HUES48 (cell line): ENCODE measurements around the gene BST2.

ENCODE experiments used
- H3K27ac ChIP-seq: one replicate; pipeline ENCODE4 v1.7.0; 2013; ENCODE audit warnings: low read depth, low read length, inconsistent platforms
- H3K27me3 ChIP-seq: 2 replicates; pipeline ENCODE4 v1.6.1; 2013; ENCODE audit warnings: mild to moderate bottlenecking, low read length; ENCODE audit not compliant: control insufficient read depth, insufficient read depth
- H3K36me3 ChIP-seq: 2 replicates; pipeline ENCODE4 v1.6.1; 2013; ENCODE audit warnings: low read length; ENCODE audit not compliant: control insufficient read depth, insufficient read depth
- H3K4me1 ChIP-seq: 2 replicates; pipeline ENCODE4 v1.6.1; 2013; ENCODE audit warnings: mild to moderate bottlenecking, low read length; ENCODE audit not compliant: control insufficient read depth, insufficient read depth
- H3K4me3 ChIP-seq: 2 replicates; pipeline ENCODE4 v1.5.1; 2013; ENCODE audit warnings: mild to moderate bottlenecking, low read depth, low read length
- H3K9ac ChIP-seq: 2 replicates; pipeline ENCODE4 v1.6.1; 2013; ENCODE audit warnings: mild to moderate bottlenecking, low read depth, low read length, moderate library complexity
- H3K9me3 ChIP-seq: 2 replicates; pipeline ENCODE4 v1.6.1; 2013; ENCODE audit warnings: low read length; ENCODE audit not compliant: control insufficient read depth, insufficient read depth

The BST2 gene

DNA sequence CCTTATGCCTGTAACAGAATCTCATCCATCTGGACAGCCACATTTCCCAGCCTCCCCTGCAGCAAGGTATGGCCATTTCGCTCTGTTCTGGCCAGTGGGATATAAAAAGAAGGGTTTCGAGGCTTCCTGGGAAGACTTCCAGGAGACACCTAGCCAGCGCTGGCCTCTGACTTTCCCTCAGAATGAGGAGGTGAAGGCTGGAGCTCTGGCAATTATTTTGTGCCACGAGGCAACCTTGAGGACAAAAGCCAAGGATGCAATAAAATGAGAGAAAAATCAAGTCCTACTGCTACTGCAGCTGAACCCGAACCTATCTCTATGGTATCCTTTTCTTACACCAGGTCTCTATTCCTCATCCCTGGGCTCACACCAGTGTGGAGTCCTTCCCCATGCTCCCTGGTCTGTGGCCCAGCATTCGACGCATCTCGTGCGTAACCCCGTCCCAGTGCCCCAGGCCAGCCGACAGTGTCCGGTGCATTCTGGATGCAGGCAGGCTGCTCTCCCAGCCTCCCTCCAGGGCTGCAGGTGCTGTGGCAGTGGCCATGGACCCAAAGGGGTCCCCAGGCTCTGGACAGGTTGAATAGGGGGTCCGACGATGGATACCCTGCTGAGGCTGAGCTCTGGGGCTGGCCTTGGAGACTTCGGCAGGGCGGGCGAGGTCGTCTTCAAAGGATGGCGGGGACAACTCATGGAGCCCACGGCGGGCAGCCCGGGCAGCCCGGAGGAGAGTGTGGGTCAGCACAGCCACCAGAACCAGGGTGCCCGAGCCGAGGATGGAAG is 30.9 kb upstream of the BST2 start:
- Histone ChIP-seq H3K4me3 (no peak overlapping the region), H3K9me3 (no peaks in the 10 kb centered on the region), H3K36me3 (no peaks in the 10 kb centered on the region), H3K27me3 (no peaks in the 10 kb centered on the region), H3K27ac (no peak overlapping the region), H3K4me1 (no peaks in the 10 kb centered on the region), H3K9ac (no peak overlapping the region)

GRCh38 chr19:17435218-17435617 is 29.8 kb upstream of the BST2 start:
- H3K27me3 ChIP-seq, result no peaks in the 10 kb centered on the region
- H3K4me1 ChIP-seq, result no peaks in the 10 kb centered on the region
- no peak overlapping the region for H3K27ac ChIP-seq
- no peak overlapping the region for H3K9ac ChIP-seq
- no peak overlapping the region for H3K4me3 ChIP-seq
- H3K9me3 ChIP-seq, result no peaks in the 10 kb centered on the region
- H3K36me3 ChIP-seq, result no peaks in the 10 kb centered on the region

- H3K27ac ChIP-seq, result no peak overlapping the region
These were observed 26.0 kb upstream of the BST2 start for GRCh38 chr19:17431417-17431816.

GRCh38 chr19:17429641-17430113 is 24.2 kb upstream of the BST2 start:
- H3K4me3 ChIP-seq, result no peak overlapping the region
- H3K27ac ChIP-seq, result no peak overlapping the region
- no peak overlapping the region for H3K9ac ChIP-seq

More at GRCh38 chr19:17431417-17431816, 26.0 kb upstream of the BST2 start:
- Histone ChIP-seq H3K9me3 (no peaks in the 10 kb centered on the region), H3K4me1 (no peaks in the 10 kb centered on the region), H3K36me3 (no peaks in the 10 kb centered on the region), H3K27me3 (no peaks in the 10 kb centered on the region), H3K9ac (no peak overlapping the region), H3K4me3 (no peak overlapping the region)

DNA sequence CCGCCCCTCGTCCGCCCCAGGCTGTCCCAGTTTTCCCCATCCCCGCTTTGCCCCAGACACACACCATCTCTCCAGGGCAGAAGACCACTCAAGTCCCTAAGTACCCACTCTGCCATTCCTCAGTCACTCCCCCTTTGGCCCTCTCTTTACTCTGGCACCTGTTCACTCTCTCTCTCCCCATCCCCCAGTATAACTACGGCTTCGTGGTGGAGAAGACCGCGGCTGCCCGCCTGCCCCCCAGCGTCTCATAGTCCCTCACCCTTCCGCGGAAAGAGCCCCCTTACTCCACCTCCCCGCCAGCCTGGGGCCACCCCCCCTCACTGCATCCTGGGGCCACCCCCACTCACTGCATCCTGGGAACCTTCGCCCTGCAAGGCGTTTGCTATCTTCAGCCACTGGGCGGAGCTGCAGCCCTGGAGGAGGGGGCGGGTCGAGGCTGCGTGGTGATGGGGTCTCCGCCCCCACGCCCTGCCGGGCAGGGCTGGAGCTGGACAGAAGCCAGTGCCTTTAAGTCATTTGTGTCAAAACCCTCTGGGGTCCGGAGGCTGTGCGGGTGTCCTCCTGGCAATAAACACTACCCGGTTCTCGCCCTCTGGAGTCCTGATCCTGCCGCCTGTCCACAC is 19.4 kb upstream of the BST2 start:
- Histone ChIP-seq H3K27me3 (no peaks in the 10 kb centered on the region), H3K27ac (no peak overlapping the region), H3K4me3 (peak overlapping the region; percentile 58), H3K9me3 (no peaks in the 10 kb centered on the region), H3K36me3 (0 out of 2 replicates have a peak, but pooled peaks cover 5% of the 10 kb centered on the region), H3K9ac (no peak overlapping the region), H3K4me1 (peaks cover 7% of the 10 kb centered on the region; the same call in 1 of the 2 replicates)

More at GRCh38 chr19:17429641-17430113, 24.2 kb upstream of the BST2 start:
- no peaks in the 10 kb centered on the region for H3K36me3 ChIP-seq
- no peaks in the 10 kb centered on the region for H3K9me3 ChIP-seq
- no peaks in the 10 kb centered on the region for H3K27me3 ChIP-seq
- peaks cover under 1% of the 10 kb centered on the region; the same call in 1 of the 2 replicates for H3K4me1 ChIP-seq

GRCh38 chr19:17423429-17424208 is 18.2 kb upstream of the BST2 start:
- Histone ChIP-seq H3K4me3 (no peak overlapping the region), H3K9ac (no peak overlapping the region)

GRCh38 chr19:17421942-17422341 is 16.5 kb upstream of the BST2 start:
- H3K4me1 ChIP-seq, result peaks cover 13% of the 10 kb centered on the region; the same call in 1 of the 2 replicates
- no peaks in the 10 kb centered on the region for H3K9me3 ChIP-seq

More at GRCh38 chr19:17423429-17424208, 18.2 kb upstream of the BST2 start:
- Histone ChIP-seq H3K9me3 (no peaks in the 10 kb centered on the region), H3K36me3 (0 out of 2 replicates have a peak, but pooled peaks cover 5% of the 10 kb centered on the region), H3K27ac (no peak overlapping the region), H3K4me1 (peaks cover 13% of the 10 kb centered on the region; the same call in 1 of the 2 replicates), H3K27me3 (no peaks in the 10 kb centered on the region)

GRCh38 chr19:17420475-17420924 is 15.1 kb upstream of the BST2 start:
- Histone ChIP-seq H3K27ac (peak overlapping the region; percentile 35), H3K36me3 (0 out of 2 replicates have a peak, but pooled peaks cover 5% of the 10 kb centered on the region), H3K4me3 (peak overlapping the region; percentile 75)

More at GRCh38 chr19:17421942-17422341, 16.5 kb upstream of the BST2 start:
- no peak overlapping the region for H3K9ac ChIP-seq
- 0 out of 2 replicates have a peak, but pooled peaks cover 5% of the 10 kb centered on the region for H3K36me3 ChIP-seq
- H3K27ac ChIP-seq, result no peak overlapping the region
- peaks cover under 1% of the 10 kb centered on the region for H3K27me3 ChIP-seq
- no peak overlapping the region for H3K4me3 ChIP-seq

GRCh38 chr19:17419621-17420474 is 14.4 kb upstream of the BST2 start, which contains the start of gene MVB12A:
Gene MVB12A, plus strand, starts transcription at chr19:17420047. Its CDS starts 89 bp downstream, at chr19:17420136.
- Histone ChIP-seq H3K27ac (peak within 1 kb of the TSS; percentile 82), H3K36me3 (0 out of 2 replicates have a peak, but pooled peaks cover 5% of the 10 kb centered on the region), H3K4me1 (peaks cover 20% of the 10 kb centered on the region; the same call in 1 of the 2 replicates), H3K4me3 (peak within 1 kb of the TSS; percentile 75), H3K9ac (peak within 1 kb of the TSS; percentile 27; the same call in 1 of the 2 replicates), H3K27me3 (peaks cover 11% of the 10 kb centered on the region), H3K9me3 (no peaks in the 10 kb centered on the region)

More at GRCh38 chr19:17420475-17420924, 15.1 kb upstream of the BST2 start:
- H3K9ac ChIP-seq, result no peak overlapping the region
- H3K9me3 ChIP-seq, result no peaks in the 10 kb centered on the region
- peaks cover 11% of the 10 kb centered on the region for H3K27me3 ChIP-seq
- H3K4me1 ChIP-seq, result peaks cover 18% of the 10 kb centered on the region; the same call in 1 of the 2 replicates
